ENCODE measurements around the gene GP1BB. TPM values are rescaled to one million over a fixed set of nuclear protein-coding genes. Genes with fewer than 3 reads are reported as not detected.
A peak's percentile ranks its signal among the peaks of the same experiment; 100 is the strongest.

GP1BB gene
- total and polyA plus RNA-seq, 12 donors: 5.3 to 56.1 (median 9.5) TPM; not detected in 6

GRCh38 chr22:19767427-19768341, 44.3 kb downstream of the GP1BB start:
- peak; percentile 9 to 69 (median 36) for ATAC-seq
- Histone ChIP-seq H3K9me3 (no peaks in the 10 kb centered on the region), H3K4me1 (peaks cover 7 to 31% (median 19%) of the 10 kb centered on the region in 9 donors), H3K4me3 (peak overlapping the region in 8 of 10 donors; percentile 26 to 47 (median 40)), H3K27me3 (peaks cover 70 to 99% (median 98%) of the 10 kb centered on the region in 7 donors), H3K27ac (peak overlapping the region in 1 of 10 donors; percentile 66), H3K36me3 (no peaks in the 10 kb centered on the region)
- DNase-seq: peak; percentile 24 to 31
- 17 to 21% methylated on average over 35 of the region's 35 CpGs for WGBS, 2 donors
- intact Hi-C loops (cut with DNase I): no loop called here
- no peak for TF ChIP-seq CTCF (IDR thresholded peaks at IDR 0.05)

GRCh38 chr22:19769393-19769715, 46.0 kb downstream of the GP1BB start:
- Histone ChIP-seq H3K27me3 (peaks cover 53 to 99% (median 94%) of the 10 kb centered on the region in 7 donors), H3K4me3 (no peak overlapping the region), H3K36me3 (no peaks in the 10 kb centered on the region), H3K4me1 (peaks cover 7 to 41% (median 25%) of the 10 kb centered on the region in 9 donors), H3K9me3 (no peaks in the 10 kb centered on the region), H3K27ac (no peak overlapping the region)
- no peak for TF ChIP-seq CTCF (IDR thresholded peaks at IDR 0.05)
- no peak for DNase-seq
- 95 to 96% methylated on average over 12 of the region's 12 CpGs for WGBS, 2 donors
- intact Hi-C loops (cut with DNase I): no loop called here
- no peak for ATAC-seq

- intact Hi-C loops (cut with DNase I): loop anchor here in 1 of 10 donors (10.0 kb wide), 1 partner anchor 74 kb away; no protein-coding TSS in a partner anchor
- WGBS, 2 donors: 88 to 89% methylated on average over 24 to 25 of the region's 25 CpGs
- Histone ChIP-seq H3K4me1 (peaks cover 7 to 37% (median 25%) of the 10 kb centered on the region in 9 donors), H3K27ac (no peak overlapping the region), H3K27me3 (peaks cover 44 to 92% (median 86%) of the 10 kb centered on the region in 7 donors), H3K4me3 (no peak overlapping the region), H3K36me3 (no peaks in the 10 kb centered on the region), H3K9me3 (no peaks in the 10 kb centered on the region)
- no peak for TF ChIP-seq CTCF (IDR thresholded peaks at IDR 0.05)
- ATAC-seq (no peak), DNase-seq (peak in 1 of 2 donors; percentile 10)
Observed at GRCh38 chr22:19770349-19771220, 47.2 kb downstream of the GP1BB start.

- no peaks in the 10 kb centered on the region for H3K36me3 ChIP-seq
- no peaks in the 10 kb centered on the region for H3K9me3 ChIP-seq
- H3K27me3 ChIP-seq: peaks cover 35 to 87% (median 70%) of the 10 kb centered on the region in 7 donors
- H3K4me3 ChIP-seq: no peak overlapping the region
- H3K4me1 ChIP-seq: peaks cover 0 to 29% (median 18%) of the 10 kb centered on the region in 9 donors
- intact Hi-C loops (cut with DNase I): loop anchor here in 1 of 10 donors (10.0 kb wide), 1 partner anchor 72 kb away; no protein-coding TSS in a partner anchor
- no peak for ATAC-seq
- WGBS, 2 donors: 59 to 67% methylated on average over 4 of the region's 4 CpGs
- TF ChIP-seq CTCF (IDR thresholded peaks at IDR 0.05): no peak
- DNase-seq: no peak
- H3K27ac ChIP-seq: no peak overlapping the region
Observed at GRCh38 chr22:19772422-19772672, 49.0 kb downstream of the GP1BB start.
